MCF 10A (cell line): ENCODE measurements around the gene BNIP1. TPM values are rescaled to one million over a fixed set of nuclear protein-coding genes. Genes with fewer than 3 reads are reported as not detected.

Source experiments
- BruUV-seq: library from RNA; stranded (reverse); fragments of 400-500 nt; replicated peaks from 2 replicates; lab custom pipeline; 2021; lab: Mats Ljungman, UMichigan
- CTCF ChIA-PET: fragments of 300-600 bp; sonication (Branson Sonifier 250); formaldehyde crosslinking; extraction: SDS; loops from one replicate; lab custom pipeline; 2021; ENCODE audit warnings: antibody characterized with exemption, inconsistent platforms; lab: Yijun Ruan, JAX
- POLR2A ChIA-PET: fragments of 300-600, 350-650 bp; sonication (Branson Sonifier 250); formaldehyde crosslinking; extraction: SDS; loops from one replicate; lab custom pipeline; 2020; ENCODE audit warnings: antibody characterized with exemption, inconsistent platforms; lab: Yijun Ruan, JAX
- DNase-seq: peaks from one replicate; pipeline ENCODE4 v3.0.0-alpha.2; 2018; ENCODE audit not compliant: unreplicated experiment
- H3K27ac Mint-ChIP-seq: one replicate; pipeline ENCODE4 v1.8.0; 2022; ENCODE audit warnings: mild to moderate bottlenecking, low read depth, mixed read lengths; ENCODE audit not compliant: unreplicated experiment
- H3K27me3 Mint-ChIP-seq: one replicate; pipeline ENCODE4 v1.8.0; 2022; ENCODE audit warnings: mixed read lengths; ENCODE audit not compliant: insufficient read depth, unreplicated experiment
- H3K36me3 Mint-ChIP-seq: one replicate; pipeline ENCODE4 v1.8.0; 2022; ENCODE audit warnings: mild to moderate bottlenecking, moderate library complexity, mixed read lengths; ENCODE audit not compliant: insufficient read depth, unreplicated experiment
- H3K4me1 Mint-ChIP-seq: one replicate; pipeline ENCODE4 v1.8.0; 2022; ENCODE audit warnings: mixed read lengths; ENCODE audit not compliant: insufficient read depth, unreplicated experiment
- H3K4me3 Mint-ChIP-seq: one replicate; pipeline ENCODE4 v1.8.0; 2022; ENCODE audit warnings: mild to moderate bottlenecking, moderate library complexity, mixed read lengths; ENCODE audit not compliant: unreplicated experiment
- H3K9me3 Mint-ChIP-seq: one replicate; pipeline ENCODE4 v1.8.0; 2022; ENCODE audit warnings: mixed read lengths; ENCODE audit not compliant: unreplicated experiment
- CTCF ChIP-seq: fragments of 200-600 bp; IDR thresholded peaks from one replicate; pipeline ENCODE4 v1.8.0; 2022; ENCODE audit warnings: antibody characterized with exemption, mild to moderate bottlenecking; ENCODE audit not compliant: unreplicated experiment
- intact Hi-C: fragments of 100-400 bp; cut with micrococcal nuclease; formaldehyde crosslinking; loops from 2 replicates; pipeline ENCODE4 v1.14.1; 2022
- total RNA-seq: library from RNA; stranded (reverse); gene quantifications from 2 replicates; pipeline ENCODE4 v1.2.3, GENCODE V29; 2022

BNIP1 gene
- total RNA-seq, 1 experiment from 2014 or later, result 35.1 TPM

- no peak overlapping the region for H3K4me3 Mint-ChIP-seq
- H3K9me3 Mint-ChIP-seq, result no peaks in the 10 kb centered on the region
These were observed 36.0 kb downstream of the BNIP1 start for GRCh38 chr5:173180331-173180730.

GRCh38 chr5:173187054-173187743 lies 42.9 kb downstream of the BNIP1 start:
- no peaks in the 10 kb centered on the region for H3K4me1 Mint-ChIP-seq
- DNase-seq, result peak; percentile 9
- TF ChIP-seq CTCF, result peak; percentile 18
- intact Hi-C loops, result no loop called here
- H3K36me3 Mint-ChIP-seq, result no peaks in the 10 kb centered on the region
- POLR2A ChIA-PET, result no interaction called here
- no peak overlapping the region for H3K4me3 Mint-ChIP-seq
- CTCF ChIA-PET, result interaction anchor here (0.6 to 2.4 kb wide), 8 partner anchors 12 to 1605 kb away, joined by 3 to 11 read pairs (median 3); no protein-coding TSS in a partner anchor
- BruUV-seq, result no TSS peak
- no peak overlapping the region for H3K27ac Mint-ChIP-seq
- no peaks in the 10 kb centered on the region for H3K9me3 Mint-ChIP-seq
- H3K27me3 Mint-ChIP-seq, result peaks cover 10% of the 10 kb centered on the region

More at GRCh38 chr5:173180331-173180730, 36.0 kb downstream of the BNIP1 start:
- Mint-ChIP-seq H3K4me1 (no peaks in the 10 kb centered on the region), H3K36me3 (no peaks in the 10 kb centered on the region), H3K27ac (no peak overlapping the region), H3K27me3 (peaks cover 6% of the 10 kb centered on the region)
- intact Hi-C loops, result no loop called here
- ChIA-PET POLR2A (interaction anchor here (0.7 kb wide), 1 partner anchor 170 kb away, joined by 3 read pairs; no protein-coding TSS in a partner anchor), CTCF (interaction anchor here (0.5 to 1.1 kb wide), 4 partner anchors 8 to 193 kb away, joined by 3 to 8 read pairs (median 3); no protein-coding TSS in a partner anchor)
- DNase-seq, result no peak
- TF ChIP-seq CTCF, result no peak
- no TSS peak for BruUV-seq

- DNase-seq, result no peak
- H3K27ac Mint-ChIP-seq, result no peak overlapping the region
- H3K9me3 Mint-ChIP-seq, result no peaks in the 10 kb centered on the region
- CTCF ChIA-PET, result interaction anchor here (0.6 to 2.4 kb wide), 5 partner anchors 8 to 106 kb away, joined by 3 to 11 read pairs (median 3); no protein-coding TSS in a partner anchor
- BruUV-seq, result no TSS peak
- intact Hi-C loops, result no loop called here
- peaks cover 10% of the 10 kb centered on the region for H3K27me3 Mint-ChIP-seq
- no peak overlapping the region for H3K4me3 Mint-ChIP-seq
- no peak for TF ChIP-seq CTCF
- POLR2A ChIA-PET, result no interaction called here
- H3K4me1 Mint-ChIP-seq, result no peaks in the 10 kb centered on the region
- H3K36me3 Mint-ChIP-seq, result no peaks in the 10 kb centered on the region
These were observed 43.9 kb downstream of the BNIP1 start for GRCh38 chr5:173188280-173188679.

- Mint-ChIP-seq H3K27ac (no peak overlapping the region), H3K9me3 (no peaks in the 10 kb centered on the region), H3K27me3 (no peaks in the 10 kb centered on the region), H3K4me1 (no peaks in the 10 kb centered on the region), H3K36me3 (no peaks in the 10 kb centered on the region), H3K4me3 (no peak overlapping the region)
- DNase-seq, result no peak
- no TSS peak for BruUV-seq
- no peak for TF ChIP-seq CTCF
- ChIA-PET CTCF (interaction anchor here (0.6 kb wide), 1 partner anchor 115 kb away, joined by 4 read pairs; no protein-coding TSS in a partner anchor), POLR2A (interaction anchor here (1.2 kb wide), 1 partner anchor 11 kb away, joined by 3 read pairs; no protein-coding TSS in a partner anchor)
- intact Hi-C loops, result no loop called here
These were observed 46.7 kb downstream of the BNIP1 start for GRCh38 chr5:173191015-173191414.
